GM12878 (cell line): ENCODE measurements around the gene POLR3F. TPM values are rescaled to one million over a fixed set of nuclear protein-coding genes. Genes with fewer than 3 reads are reported as not detected.
"Not testable (repeated sequence)": the region's sequence is repeated elsewhere in the genome, so short reads cannot be mapped to it uniquely, and the experiment has no call there.

Source experiments
- ATAC-seq: fragments of 200-7000 bp; cut with Tn5 transposase; 3 replicates; pipeline ENCODE4 v1.9.1; 2020; ENCODE audit warnings: mild to moderate bottlenecking, moderate library complexity
- BruUV-seq: library from RNA; stranded (reverse); fragments of 400-500 nt; replicated peaks from 2 replicates; lab custom pipeline; 2021; lab: Mats Ljungman, UMichigan
- CTCF ChIA-PET: fragments of 300-600 bp; sonication (Branson Sonifier 250); formaldehyde crosslinking; extraction: SDS; loops from one replicate; lab custom pipeline; 2021; ENCODE audit warnings: inconsistent platforms; lab: Yijun Ruan, JAX
- POLR2A ChIA-PET: fragments of 350-600 bp; formaldehyde crosslinking; extraction: SDS; loops from one replicate; lab custom pipeline; 2021; ENCODE audit warnings: inconsistent platforms; lab: Charles Lee
- RAD21 ChIA-PET: fragments of 300-600 bp; sonication (Branson Sonifier 250); formaldehyde crosslinking; loops from one replicate; lab custom pipeline; 2023; ENCODE audit warnings: antibody characterized with exemption; ENCODE audit not compliant: unreplicated experiment; lab: Charles Lee
- SMC1A ChIA-PET: fragments of 300-600 bp; sonication (Branson Sonifier 250); formaldehyde crosslinking; loops from one replicate; lab custom pipeline; 2023; ENCODE audit not compliant: unreplicated experiment, uncharacterized antibody; lab: Charles Lee
- DNase-seq: peaks from one replicate; pipeline ENCODE4 v3.0.0-alpha.2; 2011; ENCODE audit warnings: low read depth, low spot score
- FAIRE-seq: peaks from 3 replicates; lab custom pipeline; 2011; peaks lifted over from hg19 to GRCh38; lab: Jason Lieb, UNC
- H2AFZ ChIP-seq: 2 replicates; pipeline ENCODE4 v1.6.0; 2011; ENCODE audit warnings: low read depth, low read length, control low read depth; ENCODE audit not compliant: control insufficient read depth
- H3K27ac ChIP-seq: 2 replicates; pipeline ENCODE4 v1.5.1; 2011; ENCODE audit warnings: control low read depth; ENCODE audit not compliant: control insufficient read depth, insufficient read depth
- H3K27me3 ChIP-seq, 2 experiments: replicated peaks in 1 of 2; 2 replicates each; pipeline versions ENCODE4 v1.6.0 to v1.6.1; 2011; ENCODE audit warnings: low read length in 1 of 2; ENCODE audit not compliant: control insufficient read depth in 2 of 2, insufficient read depth in 2 of 2
- H3K36me3 ChIP-seq, 2 experiments: 2 replicates each; pipeline ENCODE4 v1.5.1; 2011; ENCODE audit warnings: low read length in 1 of 2; ENCODE audit not compliant: control insufficient read depth in 2 of 2, insufficient read depth in 2 of 2
- H3K4me1 ChIP-seq: 2 replicates; pipeline ENCODE4 v1.6.1; 2011; ENCODE audit warnings: mild to moderate bottlenecking, low read length, moderate library complexity, mixed read lengths; ENCODE audit not compliant: control insufficient read depth, insufficient read depth
- H3K4me2 ChIP-seq: 2 replicates; pipeline ENCODE4 v1.6.0; 2011; ENCODE audit warnings: control low read depth; ENCODE audit not compliant: control insufficient read depth, insufficient read depth
- H3K4me3 ChIP-seq: fragments of 200-600 bp; sonication (generic); 2 replicates; pipeline ENCODE4 v1.5.1; 2016
- H3K79me2 ChIP-seq: 2 replicates; pipeline ENCODE4 v1.6.0; 2011; ENCODE audit warnings: low read length; ENCODE audit not compliant: control insufficient read depth, insufficient read depth
- H3K9ac ChIP-seq: 2 replicates; pipeline ENCODE4 v1.8.0; 2011; ENCODE audit warnings: low read length, control low read depth, mixed read lengths; ENCODE audit not compliant: control insufficient read depth, insufficient read depth
- H3K9me3 ChIP-seq: replicated peaks from 3 replicates; pipeline ENCODE4 v1.5.1; 2011; ENCODE audit warnings: mild to moderate bottlenecking, low read length; ENCODE audit not compliant: control insufficient read depth, insufficient read depth
- H4K20me1 ChIP-seq: 2 replicates; pipeline ENCODE4 v1.6.0; 2011; ENCODE audit not compliant: control insufficient read depth, insufficient read depth
- WGBS: methylation state at CpG from one replicate; pipeline ENCODE4 v1.1.6; 2016; ENCODE audit warnings: low lambda C conversion rate; ENCODE audit not compliant: insufficient replicate concordance, insufficient coverage; ENCODE audit errors: missing lambda C conversion rate; 5-methylcytosine and 5-hydroxymethylcytosine counted together
- in situ Hi-C: fragments of 300-500 bp; cut with MboI; formaldehyde crosslinking; loops from 9 replicates; pipeline ENCODE4 v1.14.3; 2018; ENCODE audit warnings: mixed read lengths
- intact Hi-C: fragments of 100-400 bp; cut with micrococcal nuclease; formaldehyde crosslinking; loops from one replicate; pipeline ENCODE4 v1.14.2; 2022; ENCODE audit not compliant: unreplicated experiment
- polyA plus RNA-seq, 11 experiments: library from polyadenylated mRNA; depleted of rRNA in 4 of 11; unstranded in 6 of 11; stranded (reverse) in 5 of 11; fragments of >200 nt; fragmentation: Nextera tagmentation in 4 of 11; fragmentation: Illumina TruSeq in 1 of 11; extraction: Ambion mirVana in 4 of 11; extraction: Trizol in 1 of 11; gene quantifications; 1 replicate in 1 of 11; 2 replicates in 10 of 11; pipeline versions ENCODE4 v1.2.1 to v1.2.3, GENCODE V29; 2011 to 2016; ENCODE audit warnings: inconsistent platforms in 2 of 11, missing spikeins in 2 of 11, low read depth in 1 of 11
- total RNA-seq, 4 experiments: library from RNA; depleted of rRNA in 3 of 4; stranded (reverse); fragments of >200 nt in 3 of 4; fragmentation: Illumina TruSeq in 1 of 4; extraction: Trizol in 1 of 4; gene quantifications; 2 replicates each; pipeline versions ENCODE4 v1.2.1 to v1.2.3, GENCODE V29; 2013 to 2021
- TF ChIP-seq, protein P1 (sequence below): fragments of 450-650 bp; IDR thresholded peaks from 2 replicates; pipeline ENCODE4 v1.6.1; 2017; ENCODE audit warnings: mild to moderate bottlenecking, moderate library complexity

POLR3F gene
- total and polyA plus RNA-seq, 10 of the 15 experiments (the other 5 are each of a cell fraction or from before 2014, with no cell fraction given) = 8.7 to 18.1 (median 12.6) TPM

DNA sequence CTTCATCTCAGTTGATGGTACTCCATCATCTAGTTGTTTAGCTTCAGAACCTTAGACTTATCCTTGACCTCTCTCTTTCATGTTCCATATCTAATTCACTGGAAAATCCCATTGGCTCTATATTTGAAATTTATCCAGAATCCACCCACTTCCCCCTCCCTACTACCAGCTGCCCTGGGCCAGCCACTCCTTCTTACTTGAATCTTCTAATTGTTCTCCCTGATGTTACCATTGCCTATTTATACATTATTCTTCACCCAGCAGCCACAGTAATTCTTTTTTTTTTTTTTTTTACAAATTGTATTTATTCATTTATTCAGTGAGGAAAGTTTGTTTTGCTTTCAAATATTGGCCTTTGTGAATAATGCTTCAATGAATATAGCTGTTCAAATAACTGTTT, 48.8 kb downstream of the POLR3F start:
- in situ Hi-C loops (loop anchor here (25.0 kb wide), 1 partner anchor 1496 kb away; the partner anchor contains the start of gene NAA20), intact Hi-C loops (no loop called here)
- Histone ChIP-seq H3K79me2 (no peaks in the 10 kb centered on the region), H3K9ac (no peak overlapping the region), H3K36me3 (peaks cover 3 to 29% of the 10 kb centered on the region in 2 experiments), H3K27me3 (no peaks in the 10 kb centered on the region), H3K4me2 (no peak overlapping the region), H4K20me1 (no peaks in the 10 kb centered on the region), H3K4me3 (no peak overlapping the region), H3K4me1 (no peaks in the 10 kb centered on the region), H3K27ac (no peak overlapping the region), H2AFZ (no peak overlapping the region), H3K9me3 (no peaks in the 10 kb centered on the region)
- ChIA-PET SMC1A (no interaction called here), POLR2A (interaction anchor here (0.7 to 0.9 kb wide), 3 partner anchors 9 to 118 kb away, joined by 3 to 7 read pairs (median 3); partner anchors contain the start of gene SEC23B), RAD21 (no interaction called here), CTCF (interaction anchor here (0.6 kb wide), 1 partner anchor 147 kb away, joined by 4 read pairs; no protein-coding TSS in a partner anchor)
- FAIRE-seq (no peak), DNase-seq (no peak), ATAC-seq (no peak)
- no TSS peak for BruUV-seq
- TF ChIP-seq, protein P1, sequence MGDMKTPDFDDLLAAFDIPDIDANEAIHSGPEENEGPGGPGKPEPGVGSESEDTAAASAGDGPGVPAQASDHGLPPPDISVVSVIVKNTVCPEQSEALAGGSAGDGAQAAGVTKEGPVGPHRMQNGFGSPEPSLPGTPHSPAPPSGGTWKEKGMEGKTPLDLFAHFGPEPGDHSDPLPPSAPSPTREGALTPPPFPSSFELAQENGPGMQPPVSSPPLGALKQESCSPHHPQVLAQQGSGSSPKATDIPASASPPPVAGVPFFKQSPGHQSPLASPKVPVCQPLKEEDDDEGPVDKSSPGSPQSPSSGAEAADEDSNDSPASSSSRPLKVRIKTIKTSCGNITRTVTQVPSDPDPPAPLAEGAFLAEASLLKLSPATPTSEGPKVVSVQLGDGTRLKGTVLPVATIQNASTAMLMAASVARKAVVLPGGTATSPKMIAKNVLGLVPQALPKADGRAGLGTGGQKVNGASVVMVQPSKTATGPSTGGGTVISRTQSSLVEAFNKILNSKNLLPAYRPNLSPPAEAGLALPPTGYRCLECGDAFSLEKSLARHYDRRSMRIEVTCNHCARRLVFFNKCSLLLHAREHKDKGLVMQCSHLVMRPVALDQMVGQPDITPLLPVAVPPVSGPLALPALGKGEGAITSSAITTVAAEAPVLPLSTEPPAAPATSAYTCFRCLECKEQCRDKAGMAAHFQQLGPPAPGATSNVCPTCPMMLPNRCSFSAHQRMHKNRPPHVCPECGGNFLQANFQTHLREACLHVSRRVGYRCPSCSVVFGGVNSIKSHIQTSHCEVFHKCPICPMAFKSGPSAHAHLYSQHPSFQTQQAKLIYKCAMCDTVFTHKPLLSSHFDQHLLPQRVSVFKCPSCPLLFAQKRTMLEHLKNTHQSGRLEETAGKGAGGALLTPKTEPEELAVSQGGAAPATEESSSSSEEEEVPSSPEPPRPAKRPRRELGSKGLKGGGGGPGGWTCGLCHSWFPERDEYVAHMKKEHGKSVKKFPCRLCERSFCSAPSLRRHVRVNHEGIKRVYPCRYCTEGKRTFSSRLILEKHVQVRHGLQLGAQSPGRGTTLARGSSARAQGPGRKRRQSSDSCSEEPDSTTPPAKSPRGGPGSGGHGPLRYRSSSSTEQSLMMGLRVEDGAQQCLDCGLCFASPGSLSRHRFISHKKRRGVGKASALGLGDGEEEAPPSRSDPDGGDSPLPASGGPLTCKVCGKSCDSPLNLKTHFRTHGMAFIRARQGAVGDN = no peak

- FAIRE-seq, H3K27me3 ChIP-seq, H3K4me2 ChIP-seq, H2AFZ ChIP-seq, intact Hi-C loops, H3K79me2 ChIP-seq, ATAC-seq, H3K9me3 ChIP-seq, H3K9ac ChIP-seq, H3K4me3 ChIP-seq, H3K4me1 ChIP-seq, DNase-seq, SMC1A ChIA-PET, CTCF ChIA-PET, H4K20me1 ChIP-seq, RAD21 ChIA-PET, BruUV-seq, POLR2A ChIA-PET, H3K27ac ChIP-seq: not testable (repeated sequence)
- H3K36me3 ChIP-seq = peaks cover 7 to 17% of the 10 kb centered on the region in 2 experiments; a peak in 3 of 4 replicates
- in situ Hi-C loops = loop anchor here (25.0 kb wide), 1 partner anchor 1490 kb away; the partner anchor contains the start of gene NAA20
- 92% methylated on average over 9 of the region's 9 CpGs for WGBS
These were observed 54.9 kb downstream of the POLR3F start for GRCh38 chr20:18522066-18522465.
